ENCODE measurements around the gene ZNF778.

The ZNF778 gene

GRCh38 chr16:89217388-89218191 is at the start of gene ZNF778:
Gene ZNF778 (plus strand): TSS chr16:89217703. CDS start chr16:89221128, 3,425 bp downstream.
- Mint-ChIP-seq H3K4me3 (peak within 1 kb of the TSS; percentile 85), H3K9me3 (no peaks in the 10 kb centered on the region), H3K27me3 (no peaks in the 10 kb centered on the region), H3K27ac (peak within 1 kb of the TSS; percentile 88), H3K36me3 (ENCODE audit: low read depth) (peaks cover 12% of the 10 kb centered on the region), H3K4me1 (peaks cover 27% of the 10 kb centered on the region)
- DNase-seq (peak; percentile 82), ATAC-seq (peak; percentile 83)

- Mint-ChIP-seq H3K27me3 (peaks cover 2% of the 10 kb centered on the region), H3K36me3 (ENCODE audit: low read depth) (no peaks in the 10 kb centered on the region), H3K4me3 (no peak overlapping the region), H3K27ac (no peak overlapping the region), H3K9me3 (no peaks in the 10 kb centered on the region), H3K4me1 (peaks cover 6% of the 10 kb centered on the region)
- DNase-seq (no peak), ATAC-seq (no peak)
These were observed 48.9 kb upstream of the ZNF778 start for GRCh38 chr16:89168381-89169189.

DNA sequence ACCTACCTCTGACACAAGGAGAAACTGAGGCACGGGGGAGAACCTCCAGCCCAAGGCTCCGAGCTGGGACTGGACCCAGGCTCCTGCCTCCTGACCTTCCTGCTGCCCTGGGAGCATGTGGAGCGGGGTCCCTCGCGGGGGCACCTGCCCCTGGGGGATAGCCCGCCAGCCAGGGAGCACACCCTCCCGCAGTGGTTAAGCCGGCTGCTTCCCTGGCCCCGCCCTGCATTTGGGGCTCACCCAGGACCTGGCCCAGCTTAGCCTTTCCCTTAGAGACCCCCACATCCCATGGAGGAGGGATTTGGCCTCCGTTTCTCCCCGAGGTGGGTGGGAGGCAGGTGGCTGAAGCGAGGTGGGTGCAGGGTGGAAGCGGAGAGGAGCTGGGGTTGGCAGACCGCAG is 47.7 kb upstream of the ZNF778 start:
- Mint-ChIP-seq H3K4me3 (no peak overlapping the region), H3K9me3 (no peaks in the 10 kb centered on the region), H3K27me3 (peaks cover 2% of the 10 kb centered on the region), H3K4me1 (peaks cover 6% of the 10 kb centered on the region), H3K36me3 (ENCODE audit: low read depth) (no peaks in the 10 kb centered on the region), H3K27ac (no peak overlapping the region)
- ATAC-seq (no peak), DNase-seq (no peak)

GRCh38 chr16:89170346-89171215 is 46.9 kb upstream of the ZNF778 start:
- H3K36me3 Mint-ChIP-seq (ENCODE audit: low read depth), result no peaks in the 10 kb centered on the region
- ATAC-seq, result no peak
- H3K27ac Mint-ChIP-seq, result no peak overlapping the region
- no peaks in the 10 kb centered on the region for H3K9me3 Mint-ChIP-seq
- H3K27me3 Mint-ChIP-seq, result peaks cover 2% of the 10 kb centered on the region
- DNase-seq, result no peak
- peaks cover 6% of the 10 kb centered on the region for H3K4me1 Mint-ChIP-seq
- H3K4me3 Mint-ChIP-seq, result peak overlapping the region; percentile 56

DNA sequence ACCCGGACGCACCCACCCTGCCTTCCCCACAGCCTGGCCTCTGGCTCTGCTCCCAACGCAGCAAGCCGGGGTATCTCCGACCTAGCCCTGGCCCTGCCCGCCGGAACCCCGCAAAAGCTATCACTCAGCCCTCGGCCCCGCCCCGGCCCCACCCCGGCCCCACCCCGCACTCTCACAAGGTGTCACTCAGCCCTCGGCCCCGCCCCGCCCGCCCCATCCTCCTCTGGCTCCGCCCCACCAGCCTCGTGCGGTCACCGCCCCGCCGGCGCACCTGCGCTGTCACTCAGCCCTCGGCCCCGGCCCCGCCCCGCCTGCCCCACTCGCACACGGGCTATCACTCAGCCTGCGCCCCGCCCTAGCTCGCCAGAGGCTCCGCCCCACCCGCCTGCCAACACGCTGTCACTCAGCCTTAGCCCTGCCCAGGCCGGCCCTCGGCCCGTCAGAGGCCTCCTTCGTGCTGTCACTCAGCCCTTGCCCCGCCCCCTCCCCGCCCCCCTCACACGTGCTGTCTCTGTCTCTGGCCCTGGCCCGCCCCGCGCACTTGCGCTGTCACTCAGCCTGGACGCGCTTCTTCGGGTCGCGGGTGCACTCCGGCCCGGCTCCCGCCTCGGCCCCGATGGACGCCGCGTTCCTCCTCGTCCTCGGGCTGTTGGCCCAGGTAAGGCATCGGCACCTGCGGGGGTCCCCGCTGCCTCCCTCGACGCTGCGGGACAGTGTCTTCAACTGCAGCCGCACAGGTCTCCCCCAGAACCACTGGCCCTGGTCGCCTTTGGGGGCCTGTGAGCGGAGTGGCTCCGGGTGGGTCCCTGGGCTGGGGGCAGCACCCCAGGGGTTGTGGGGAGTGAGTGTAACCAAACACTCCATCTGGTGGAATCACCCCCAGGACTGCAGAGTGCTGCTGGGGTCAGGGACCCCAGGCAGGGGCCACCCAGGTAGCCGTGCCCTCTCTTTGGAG is 46.0 kb upstream of the ZNF778 start, which contains the start of gene CDH15:
Gene CDH15, plus strand, starts transcription at position 533 of the 955 bp plus-strand sequence. Its CDS starts 84 bp downstream, at position 617.
- Mint-ChIP-seq H3K27me3 (peaks cover 2% of the 10 kb centered on the region), H3K4me1 (peaks cover 6% of the 10 kb centered on the region), H3K9me3 (no peaks in the 10 kb centered on the region), H3K4me3 (peak within 1 kb of the TSS; percentile 56), H3K27ac (no peak within 1 kb of the TSS), H3K36me3 (ENCODE audit: low read depth) (no peaks in the 10 kb centered on the region)
- DNase-seq, result peak; percentile 94
- peak; percentile 91 for ATAC-seq

DNA sequence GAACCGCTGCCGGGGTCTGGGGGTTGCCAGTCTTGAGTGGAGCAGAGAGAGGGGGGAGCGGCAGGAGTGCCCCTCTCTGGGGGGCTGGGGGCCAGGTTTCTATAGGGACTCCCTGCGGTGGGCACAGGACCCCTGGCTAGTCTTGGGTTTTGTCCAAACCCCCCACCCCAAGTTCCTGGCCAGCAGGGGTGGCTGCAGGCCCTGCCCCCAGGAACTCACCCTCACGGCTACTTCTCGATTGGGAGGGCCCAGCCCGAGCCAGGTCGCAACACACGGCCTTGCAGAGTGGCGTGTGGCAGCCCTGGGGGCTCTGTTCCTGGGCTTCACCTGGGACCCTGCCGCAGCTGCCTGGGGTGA is 45.4 kb upstream of the ZNF778 start:
- Mint-ChIP-seq H3K4me1 (peaks cover 6% of the 10 kb centered on the region), H3K36me3 (ENCODE audit: low read depth) (no peaks in the 10 kb centered on the region), H3K4me3 (no peak overlapping the region)

DNA sequence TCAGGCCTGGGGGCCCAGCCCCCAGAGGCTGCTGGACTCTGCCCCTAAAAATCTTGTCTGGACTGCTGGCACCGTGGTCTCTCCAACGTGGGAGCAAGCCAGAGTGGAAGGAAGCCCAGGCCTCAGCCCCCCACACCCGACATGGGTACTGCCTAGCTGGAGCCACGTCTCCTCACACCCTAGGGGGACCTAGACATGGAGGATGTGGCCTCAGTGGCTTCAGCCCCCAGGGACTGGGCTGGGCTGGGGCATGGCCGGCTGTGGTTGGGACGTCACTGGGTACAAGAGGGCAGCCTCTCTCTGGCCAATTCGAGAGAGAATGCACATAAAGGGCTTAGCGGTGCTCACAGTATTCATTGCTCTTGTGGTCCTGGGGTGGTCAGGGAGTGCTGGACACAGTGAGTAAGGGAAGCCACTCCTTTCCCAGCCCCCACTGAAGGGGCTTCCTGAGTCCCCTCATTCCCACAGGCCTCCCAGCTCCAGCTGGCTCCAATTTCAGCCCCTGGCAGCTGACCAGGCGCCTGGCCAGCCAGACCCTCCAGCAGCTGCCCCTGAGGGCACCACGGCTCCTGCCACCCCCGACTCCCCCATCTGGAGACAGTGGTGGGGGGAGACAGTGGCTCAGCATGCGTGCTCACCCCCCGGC is 44.9 kb upstream of the ZNF778 start:
- H3K36me3 Mint-ChIP-seq (ENCODE audit: low read depth), result no peaks in the 10 kb centered on the region
- peaks cover 2% of the 10 kb centered on the region for H3K27me3 Mint-ChIP-seq
- H3K4me3 Mint-ChIP-seq, result no peak overlapping the region
- no peaks in the 10 kb centered on the region for H3K9me3 Mint-ChIP-seq
- DNase-seq (no peak), ATAC-seq (no peak)
- no peak overlapping the region for H3K27ac Mint-ChIP-seq
- peaks cover 6% of the 10 kb centered on the region for H3K4me1 Mint-ChIP-seq

More for the DNA sequence above, 45.4 kb upstream of the ZNF778 start:
- ATAC-seq (no peak), DNase-seq (no peak)
- Mint-ChIP-seq H3K9me3 (no peaks in the 10 kb centered on the region), H3K27ac (no peak overlapping the region), H3K27me3 (peaks cover 2% of the 10 kb centered on the region)

- Mint-ChIP-seq H3K4me1 (peaks cover 6% of the 10 kb centered on the region), H3K4me3 (no peak overlapping the region), H3K36me3 (ENCODE audit: low read depth) (no peaks in the 10 kb centered on the region), H3K27me3 (peaks cover 2% of the 10 kb centered on the region), H3K9me3 (no peaks in the 10 kb centered on the region), H3K27ac (no peak overlapping the region)
- DNase-seq (no peak), ATAC-seq (no peak)
These were observed 44.2 kb upstream of the ZNF778 start for GRCh38 chr16:89173174-89173921.

- Mint-ChIP-seq H3K27me3 (peaks cover 2% of the 10 kb centered on the region), H3K4me1 (peaks cover 6% of the 10 kb centered on the region), H3K4me3 (no peak overlapping the region), H3K9me3 (no peaks in the 10 kb centered on the region), H3K27ac (no peak overlapping the region), H3K36me3 (ENCODE audit: low read depth) (no peaks in the 10 kb centered on the region)
- DNase-seq (no peak), ATAC-seq (no peak)
These were observed 43.3 kb upstream of the ZNF778 start for GRCh38 chr16:89174055-89174827.

- H3K36me3 Mint-ChIP-seq (ENCODE audit: low read depth), result no peaks in the 10 kb centered on the region
- peaks cover 2% of the 10 kb centered on the region for H3K27me3 Mint-ChIP-seq
- H3K9me3 Mint-ChIP-seq, result no peaks in the 10 kb centered on the region
- no peak for DNase-seq
- ATAC-seq, result no peak
- H3K27ac Mint-ChIP-seq, result no peak overlapping the region
- H3K4me3 Mint-ChIP-seq, result no peak overlapping the region
- peaks cover 6% of the 10 kb centered on the region for H3K4me1 Mint-ChIP-seq
These were observed 42.6 kb upstream of the ZNF778 start for GRCh38 chr16:89174877-89175276.

GRCh38 chr16:89175280-89176146 is 42.0 kb upstream of the ZNF778 start:
- ATAC-seq (no peak), DNase-seq (no peak)
- H3K9me3 Mint-ChIP-seq, result no peaks in the 10 kb centered on the region
- no peak overlapping the region for H3K27ac Mint-ChIP-seq
- no peak overlapping the region for H3K4me3 Mint-ChIP-seq
- no peaks in the 10 kb centered on the region for H3K36me3 Mint-ChIP-seq (ENCODE audit: low read depth)
- H3K27me3 Mint-ChIP-seq, result peaks cover 2% of the 10 kb centered on the region
- H3K4me1 Mint-ChIP-seq, result peaks cover 5% of the 10 kb centered on the region

Measured in activated naive CD8-positive, alpha-beta T cell treated with anti-CD3 and anti-CD28 coated beads, Interleukin-2, amount 50 U/mL, for 24 hours (primary cell).